ENCODE data around the gene RACK1.

Gene RACK1

DNA sequence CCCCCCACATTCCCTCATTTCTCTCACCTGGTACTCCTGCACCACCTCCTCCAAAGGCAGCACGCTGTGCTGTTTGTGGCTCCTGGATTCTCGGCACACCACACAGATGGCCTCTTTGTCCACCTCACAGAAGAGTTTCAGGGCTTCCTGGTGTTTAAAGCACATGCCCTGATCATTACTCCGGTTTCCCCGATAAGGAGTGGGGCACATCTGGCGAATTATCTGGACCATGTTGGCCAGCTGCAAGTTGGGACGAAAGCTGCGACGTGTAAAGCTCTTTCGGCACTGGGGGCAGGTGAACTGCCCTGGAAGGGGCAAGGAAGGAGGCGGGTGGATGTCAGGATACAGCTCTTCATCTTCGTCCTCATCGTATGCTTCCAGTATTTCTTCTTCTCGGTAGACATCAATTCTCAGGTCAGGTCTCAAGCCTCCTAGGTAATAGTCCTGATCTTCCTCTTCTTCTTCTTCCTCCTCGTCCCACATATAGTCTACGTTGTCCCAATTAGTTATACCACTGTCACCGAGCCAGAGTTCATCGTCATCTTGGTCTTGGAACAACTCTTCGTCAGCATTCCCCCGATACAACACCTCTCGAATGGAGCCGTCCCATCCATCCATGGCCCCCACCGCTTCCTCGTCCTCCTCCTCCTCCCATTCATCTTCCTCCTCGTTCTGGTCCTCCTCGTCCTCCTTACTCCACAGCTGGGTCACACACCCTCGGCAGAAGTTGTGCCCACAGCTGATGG is 16.4 kb upstream of the RACK1 start:
- Histone ChIP-seq H3K4me3 (ENCODE audit: insufficient read depth, low read depth, low read length, poor library complexity, severe bottlenecking) (peak overlapping the region; percentile 99), H3K27ac (ENCODE audit: insufficient read depth, low read length, poor library complexity, severe bottlenecking) (peak overlapping the region; percentile 99), H3K4me1 (ENCODE audit: control insufficient read depth, insufficient read depth, low read length, poor library complexity, severe bottlenecking) (peaks cover 33% of the 10 kb centered on the region), H3K36me3 (ENCODE audit: control insufficient read depth, insufficient read depth, low read length) (peaks cover 17% of the 10 kb centered on the region), H3K27me3 (replicated peaks; ENCODE audit: control insufficient read depth, insufficient read depth, low read length, poor library complexity, severe bottlenecking) (no peaks in the 10 kb centered on the region), H3K9me3 (ENCODE audit: control insufficient read depth, low read length) (no peaks in the 10 kb centered on the region)
- no peak for DNase-seq

DNA sequence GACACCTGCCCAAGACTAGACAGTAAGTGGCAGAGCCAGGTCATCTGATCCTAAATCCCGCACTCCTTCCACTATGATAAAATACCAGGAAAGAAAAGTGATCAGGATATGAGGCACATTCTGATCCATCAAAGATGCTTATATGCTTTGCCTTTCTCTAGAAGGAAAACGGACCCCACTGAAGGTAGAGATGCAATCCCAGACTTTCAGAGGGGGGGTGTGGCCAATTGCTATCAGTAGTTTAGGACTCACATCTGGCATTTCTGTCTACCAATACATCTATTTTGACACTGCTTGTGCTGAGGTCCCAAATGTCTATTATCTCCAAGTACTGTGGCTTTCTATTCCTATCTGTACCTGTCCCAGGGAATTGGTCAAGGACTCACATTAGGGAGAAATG is 15.6 kb upstream of the RACK1 start:
- DNase-seq = no peak
- Histone ChIP-seq H3K27ac (ENCODE audit: insufficient read depth, low read length, poor library complexity, severe bottlenecking) (peak overlapping the region; percentile 99), H3K4me1 (ENCODE audit: control insufficient read depth, insufficient read depth, low read length, poor library complexity, severe bottlenecking) (peaks cover 33% of the 10 kb centered on the region), H3K36me3 (ENCODE audit: control insufficient read depth, insufficient read depth, low read length) (peaks cover 22% of the 10 kb centered on the region), H3K9me3 (ENCODE audit: control insufficient read depth, low read length) (no peaks in the 10 kb centered on the region), H3K4me3 (ENCODE audit: insufficient read depth, low read depth, low read length, poor library complexity, severe bottlenecking) (peak overlapping the region; percentile 99), H3K27me3 (replicated peaks; ENCODE audit: control insufficient read depth, insufficient read depth, low read length, poor library complexity, severe bottlenecking) (no peaks in the 10 kb centered on the region)

DNA sequence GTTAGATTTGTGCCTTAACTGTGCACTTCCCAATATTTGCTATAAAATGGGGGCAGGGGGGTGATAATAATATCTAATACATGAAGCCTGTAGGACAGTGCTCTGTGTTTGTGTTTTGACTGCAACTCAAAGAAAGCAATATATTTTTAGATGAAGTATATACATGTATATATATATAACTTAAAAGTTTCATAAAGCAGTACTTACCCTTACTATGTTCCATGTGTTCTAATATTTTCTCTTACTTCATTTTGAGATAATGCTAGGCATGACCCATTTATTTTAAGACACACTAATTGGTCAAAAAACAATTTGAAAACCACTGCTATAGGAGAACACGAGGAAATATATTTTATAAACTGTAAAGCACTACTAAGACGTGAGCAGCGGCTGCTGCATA is 14.9 kb upstream of the RACK1 start:
- H3K4me1 ChIP-seq (ENCODE audit: control insufficient read depth, insufficient read depth, low read length, poor library complexity, severe bottlenecking) = peaks cover 33% of the 10 kb centered on the region

DNA sequence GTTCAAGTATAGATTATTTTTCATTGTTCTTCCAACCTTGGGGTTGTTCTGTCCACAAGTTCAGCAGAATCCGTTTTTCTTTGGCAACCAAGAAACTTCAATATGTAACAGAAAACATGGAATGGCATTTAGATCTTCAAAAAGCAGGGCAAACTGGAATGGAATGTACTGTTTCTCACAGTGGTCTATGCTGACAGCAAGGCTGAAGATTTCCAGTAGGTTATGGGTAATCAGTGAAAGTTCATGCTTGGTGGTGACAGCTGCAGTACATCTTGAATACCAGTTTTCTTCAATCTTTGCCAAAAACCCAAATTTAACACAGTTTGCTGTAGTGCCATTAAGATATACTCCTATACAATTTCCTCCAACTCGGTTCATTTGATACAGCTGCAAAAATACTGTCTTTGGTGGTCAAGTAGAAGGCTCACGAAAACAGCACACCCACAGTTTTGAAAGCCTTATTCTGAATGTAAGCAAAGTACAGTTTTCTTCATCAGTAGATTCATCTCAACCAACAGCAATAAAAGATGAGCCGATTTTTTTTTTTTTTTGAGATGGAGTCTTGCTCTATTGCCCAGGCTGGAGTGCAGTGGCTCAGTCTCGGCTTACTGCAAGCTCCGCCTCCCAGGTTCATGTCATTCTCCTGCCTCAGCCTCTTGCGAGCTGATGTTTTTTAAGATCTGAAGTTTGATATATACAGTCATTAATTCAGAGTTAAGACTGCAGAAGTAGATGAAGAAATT is 12.3 kb upstream of the RACK1 start:
- Histone ChIP-seq H3K4me1 (ENCODE audit: control insufficient read depth, insufficient read depth, low read length, poor library complexity, severe bottlenecking) (peaks cover 33% of the 10 kb centered on the region), H3K27ac (ENCODE audit: insufficient read depth, low read length, poor library complexity, severe bottlenecking) (no peak overlapping the region), H3K9me3 (ENCODE audit: control insufficient read depth, low read length) (no peaks in the 10 kb centered on the region), H3K27me3 (replicated peaks; ENCODE audit: control insufficient read depth, insufficient read depth, low read length, poor library complexity, severe bottlenecking) (no peaks in the 10 kb centered on the region), H3K4me3 (ENCODE audit: insufficient read depth, low read depth, low read length, poor library complexity, severe bottlenecking) (no peak overlapping the region), H3K36me3 (ENCODE audit: control insufficient read depth, insufficient read depth, low read length) (peaks cover 20% of the 10 kb centered on the region)
- no peak for DNase-seq

More for the DNA sequence above, 14.9 kb upstream of the RACK1 start:
- Histone ChIP-seq H3K36me3 (ENCODE audit: control insufficient read depth, insufficient read depth, low read length) (peaks cover 18% of the 10 kb centered on the region), H3K9me3 (ENCODE audit: control insufficient read depth, low read length) (no peaks in the 10 kb centered on the region), H3K4me3 (ENCODE audit: insufficient read depth, low read depth, low read length, poor library complexity, severe bottlenecking) (peak overlapping the region; percentile 99), H3K27me3 (replicated peaks; ENCODE audit: control insufficient read depth, insufficient read depth, low read length, poor library complexity, severe bottlenecking) (no peaks in the 10 kb centered on the region), H3K27ac (ENCODE audit: insufficient read depth, low read length, poor library complexity, severe bottlenecking) (peak overlapping the region; percentile 24)
- no peak for DNase-seq

DNA sequence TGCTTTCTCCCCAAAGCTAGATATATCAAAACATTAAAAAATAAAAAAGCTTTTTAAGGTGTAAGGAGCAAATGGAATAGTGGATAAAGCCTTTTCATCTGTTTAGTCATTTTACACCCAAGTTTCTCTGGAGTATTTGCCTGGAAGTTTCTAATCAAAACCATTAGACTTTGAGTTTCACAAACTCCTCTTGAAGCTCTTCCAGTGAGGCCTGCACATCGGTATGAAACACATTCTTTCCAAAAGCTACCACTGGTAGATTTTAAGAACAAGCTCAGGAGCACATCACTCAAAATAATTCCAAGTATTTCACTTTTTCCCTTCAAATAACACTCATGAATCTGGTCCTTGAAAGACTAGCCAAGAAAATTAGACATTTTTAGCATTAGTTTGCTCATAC is 11.6 kb upstream of the RACK1 start:
- Histone ChIP-seq H3K27me3 (replicated peaks; ENCODE audit: control insufficient read depth, insufficient read depth, low read length, poor library complexity, severe bottlenecking) (no peaks in the 10 kb centered on the region), H3K4me1 (ENCODE audit: control insufficient read depth, insufficient read depth, low read length, poor library complexity, severe bottlenecking) (peaks cover 33% of the 10 kb centered on the region), H3K4me3 (ENCODE audit: insufficient read depth, low read depth, low read length, poor library complexity, severe bottlenecking) (no peak overlapping the region), H3K9me3 (ENCODE audit: control insufficient read depth, low read length) (no peaks in the 10 kb centered on the region), H3K27ac (ENCODE audit: insufficient read depth, low read length, poor library complexity, severe bottlenecking) (no peak overlapping the region), H3K36me3 (ENCODE audit: control insufficient read depth, insufficient read depth, low read length) (peaks cover 20% of the 10 kb centered on the region)
- no peak for DNase-seq

DNA sequence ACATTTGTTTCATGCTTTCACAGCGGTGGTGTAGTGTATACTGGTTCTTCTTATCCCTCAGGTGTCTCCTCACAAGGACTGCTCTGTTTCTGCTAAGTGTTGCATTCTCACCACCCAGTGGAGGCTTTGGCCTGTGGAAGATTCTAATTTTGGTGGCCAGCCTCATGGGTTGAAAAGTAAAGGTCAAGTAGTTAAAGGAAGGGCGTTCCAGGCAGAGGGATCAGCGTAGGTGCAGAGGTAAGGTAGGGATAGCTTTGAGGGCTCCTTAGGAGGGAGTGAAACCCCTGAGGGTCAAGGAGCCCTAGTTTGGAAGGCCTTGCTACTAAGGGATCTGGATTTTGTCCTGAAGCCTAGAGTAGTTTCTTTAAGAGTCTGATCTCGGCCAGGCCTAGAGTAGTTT is 4.6 kb upstream of the RACK1 start:
- Histone ChIP-seq H3K27ac (ENCODE audit: insufficient read depth, low read length, poor library complexity, severe bottlenecking) (peak overlapping the region; percentile 82), H3K9me3 (ENCODE audit: control insufficient read depth, low read length) (no peaks in the 10 kb centered on the region), H3K4me1 (ENCODE audit: control insufficient read depth, insufficient read depth, low read length, poor library complexity, severe bottlenecking) (peaks cover 31% of the 10 kb centered on the region), H3K36me3 (ENCODE audit: control insufficient read depth, insufficient read depth, low read length) (peaks cover 2% of the 10 kb centered on the region), H3K4me3 (ENCODE audit: insufficient read depth, low read depth, low read length, poor library complexity, severe bottlenecking) (peak overlapping the region; percentile 22), H3K27me3 (replicated peaks; ENCODE audit: control insufficient read depth, insufficient read depth, low read length, poor library complexity, severe bottlenecking) (no peaks in the 10 kb centered on the region)
- DNase-seq = no peak

DNA sequence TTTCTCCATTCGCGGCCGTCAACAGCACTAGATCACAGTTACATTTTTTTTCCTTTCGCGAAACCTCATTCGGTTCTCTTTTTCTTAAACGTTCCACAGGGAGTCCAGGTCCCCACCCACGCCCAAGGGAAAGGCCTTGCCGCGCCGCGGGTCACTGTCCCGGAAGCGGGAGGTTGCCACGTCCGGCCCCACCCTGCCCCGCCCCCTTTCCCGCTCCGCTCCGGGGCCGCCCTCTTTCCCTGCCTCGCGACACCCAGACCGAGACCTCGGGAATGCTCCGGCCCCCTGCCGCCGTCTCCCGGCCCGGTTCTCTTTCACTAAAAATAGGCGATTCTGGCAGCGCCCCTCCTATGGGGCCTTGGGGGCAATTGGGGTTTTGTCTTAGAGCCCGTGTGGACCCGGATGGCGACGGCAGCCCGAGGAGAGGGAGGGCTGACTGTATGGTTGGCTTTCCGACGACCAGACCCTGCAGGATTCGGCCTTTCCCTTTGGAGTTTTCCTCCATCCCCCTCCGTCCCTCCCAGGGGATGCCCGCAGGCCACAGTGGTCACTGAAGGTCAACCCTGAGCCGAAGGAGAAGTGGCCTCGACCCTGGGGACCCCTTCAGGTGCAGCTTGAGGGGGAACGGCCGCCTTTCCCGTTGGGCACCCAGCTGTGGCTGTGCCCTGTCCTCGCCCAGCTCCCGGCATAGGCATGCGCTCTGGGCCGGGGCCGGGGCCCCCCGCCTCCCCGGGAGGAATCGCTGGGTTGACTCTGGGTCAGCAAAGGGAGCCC is 2.8 kb upstream of the RACK1 start:
- peak; percentile 58 to 70 (median 60) for DNase-seq
- Histone ChIP-seq H3K9me3 (ENCODE audit: control insufficient read depth, low read length) (no peaks in the 10 kb centered on the region), H3K36me3 (ENCODE audit: control insufficient read depth, insufficient read depth, low read length) (peaks cover 9% of the 10 kb centered on the region), H3K4me3 (ENCODE audit: insufficient read depth, low read depth, low read length, poor library complexity, severe bottlenecking) (peak overlapping the region; percentile 86), H3K27ac (ENCODE audit: insufficient read depth, low read length, poor library complexity, severe bottlenecking) (peak overlapping the region; percentile 82), H3K27me3 (replicated peaks; ENCODE audit: control insufficient read depth, insufficient read depth, low read length, poor library complexity, severe bottlenecking) (no peaks in the 10 kb centered on the region), H3K4me1 (ENCODE audit: control insufficient read depth, insufficient read depth, low read length, poor library complexity, severe bottlenecking) (peaks cover 46% of the 10 kb centered on the region)

DNA sequence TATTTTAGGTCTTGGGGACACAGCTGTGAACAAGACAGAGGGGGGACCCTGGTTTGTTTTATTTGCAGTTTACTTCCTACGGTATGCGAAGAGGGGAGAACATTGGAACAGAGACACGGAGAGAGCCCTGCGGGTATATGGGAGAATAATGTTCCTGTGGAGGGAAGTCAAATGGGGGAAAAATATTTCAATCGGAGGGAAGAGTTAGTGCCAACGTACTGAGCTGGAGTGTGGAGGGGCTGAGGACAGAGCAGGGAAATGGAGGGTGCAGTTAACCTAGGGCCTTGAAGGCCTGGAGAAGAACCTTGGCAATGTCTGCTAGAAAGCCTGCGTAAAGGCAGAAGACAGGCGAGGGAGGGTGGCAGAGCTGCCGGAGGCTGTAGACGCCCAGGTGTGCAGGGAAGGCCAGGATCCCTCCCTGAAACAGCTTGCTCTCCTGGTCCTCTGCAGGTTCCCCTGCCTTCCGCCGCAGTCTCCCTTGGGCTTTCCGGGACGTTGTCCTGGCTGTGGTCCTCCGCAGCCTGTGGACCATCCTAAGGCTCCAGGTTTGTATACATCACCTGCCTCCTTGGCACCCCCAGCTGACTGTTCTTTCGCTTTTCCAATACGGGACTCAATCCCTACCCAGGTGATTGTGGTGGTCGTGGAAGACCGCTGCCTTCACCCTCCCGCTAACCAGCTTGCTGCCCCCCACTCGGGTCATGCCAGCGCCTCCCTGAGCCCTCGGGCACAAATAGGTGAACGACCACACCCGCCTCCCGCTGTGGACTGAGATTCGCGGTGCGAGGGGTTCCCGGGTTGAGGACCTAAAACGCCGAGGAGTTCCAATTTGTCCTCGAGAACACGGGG is 1.9 kb upstream of the RACK1 start:
- peaks cover 53% of the 10 kb centered on the region for H3K4me1 ChIP-seq (ENCODE audit: control insufficient read depth, insufficient read depth, low read length, poor library complexity, severe bottlenecking)
- H3K36me3 ChIP-seq (ENCODE audit: control insufficient read depth, insufficient read depth, low read length) = peaks cover 17% of the 10 kb centered on the region
- no peak for DNase-seq
- H3K4me3 ChIP-seq (ENCODE audit: insufficient read depth, low read depth, low read length, poor library complexity, severe bottlenecking) = peak overlapping the region; percentile 86
- H3K9me3 ChIP-seq (ENCODE audit: control insufficient read depth, low read length) = no peaks in the 10 kb centered on the region
- peak overlapping the region; percentile 82 for H3K27ac ChIP-seq (ENCODE audit: insufficient read depth, low read length, poor library complexity, severe bottlenecking)
- H3K27me3 ChIP-seq (replicated peaks; ENCODE audit: control insufficient read depth, insufficient read depth, low read length, poor library complexity, severe bottlenecking) = no peaks in the 10 kb centered on the region

DNA sequence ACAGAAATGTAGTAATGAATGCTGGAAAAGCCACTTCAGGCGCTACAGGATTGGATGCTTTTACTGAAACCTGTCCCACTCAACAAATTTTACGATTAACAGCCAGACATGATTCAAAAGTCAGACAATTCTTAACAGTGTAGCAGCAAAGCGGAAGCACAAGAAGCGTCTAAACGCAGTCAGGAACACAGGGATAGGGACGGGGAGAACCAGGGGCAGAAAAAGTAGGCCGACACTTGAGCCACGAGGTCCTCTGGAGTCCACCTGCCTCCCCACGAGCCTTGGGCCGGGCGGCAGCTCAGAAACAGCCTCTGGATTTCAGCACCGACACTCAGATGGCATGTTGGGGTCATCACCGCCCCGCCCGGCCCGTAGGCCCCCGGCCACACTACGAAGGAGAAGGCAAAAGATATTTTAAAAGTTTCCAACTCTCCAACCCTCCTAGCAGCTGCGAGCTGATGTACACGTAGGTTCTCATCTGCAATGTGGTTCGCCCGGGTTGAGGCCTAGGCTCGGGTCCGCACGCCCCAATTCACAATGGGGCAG is 615 bp downstream of the RACK1 start:
- no peak for DNase-seq
- Histone ChIP-seq H3K27me3 (replicated peaks; ENCODE audit: control insufficient read depth, insufficient read depth, low read length, poor library complexity, severe bottlenecking) (no peaks in the 10 kb centered on the region), H3K27ac (ENCODE audit: insufficient read depth, low read length, poor library complexity, severe bottlenecking) (peak overlapping the region; percentile 90), H3K4me1 (ENCODE audit: control insufficient read depth, insufficient read depth, low read length, poor library complexity, severe bottlenecking) (peaks cover 53% of the 10 kb centered on the region), H3K36me3 (ENCODE audit: control insufficient read depth, insufficient read depth, low read length) (peaks cover 40% of the 10 kb centered on the region), H3K9me3 (ENCODE audit: control insufficient read depth, low read length) (no peaks in the 10 kb centered on the region), H3K4me3 (ENCODE audit: insufficient read depth, low read depth, low read length, poor library complexity, severe bottlenecking) (peak overlapping the region; percentile 86)
